KOPT-K1 (cell line): ENCODE measurements around the gene NKD1.

Source experiments
- H3K27ac ChIP-seq: fragments of 200-600 bp; sonication (generic); 2 replicates; pipeline ENCODE4 v1.5.1; 2016; ENCODE audit warnings: antibody characterized with exemption, mild to moderate bottlenecking, low read depth, low read length; ENCODE audit not compliant: poor library complexity, severe bottlenecking
- H3K36me3 ChIP-seq: fragments of 200-600 bp; sonication (generic); 2 replicates; pipeline ENCODE4 v1.5.1; 2017; ENCODE audit warnings: antibody characterized with exemption, mild to moderate bottlenecking, low read length, moderate library complexity; ENCODE audit not compliant: insufficient read depth
- H3K9me3 ChIP-seq: fragments of 200-600 bp; sonication (generic); 2 replicates; pipeline ENCODE4 v1.5.1; 2017; ENCODE audit warnings: antibody characterized with exemption, low read length, mild to moderate bottlenecking; ENCODE audit not compliant: insufficient read depth, poor library complexity, severe bottlenecking

Gene NKD1

DNA sequence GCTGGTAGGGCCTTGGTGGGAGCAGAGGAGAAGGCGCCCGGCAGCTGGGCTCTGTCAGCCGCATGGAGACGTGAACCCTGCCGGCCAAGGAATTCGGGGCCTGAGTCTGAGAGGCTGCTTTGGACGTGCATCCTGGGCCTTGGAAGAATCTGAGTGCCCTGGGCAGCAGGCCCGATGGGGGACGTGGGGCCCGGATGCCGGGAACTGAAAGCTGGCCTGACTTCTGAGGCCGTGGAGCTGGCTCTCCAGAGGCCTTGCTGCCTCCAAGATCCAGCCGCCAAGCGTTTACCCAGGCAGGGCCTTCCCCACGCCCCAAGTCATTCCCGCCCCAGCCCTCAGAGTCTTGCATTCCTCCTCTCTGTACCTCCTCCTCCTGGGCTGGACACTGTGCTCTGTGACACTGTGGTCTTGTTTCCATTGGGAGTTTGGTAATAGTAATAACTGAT, 37.2 kb downstream of the NKD1 start:
- H3K27ac ChIP-seq, result no peak overlapping the region
- no peaks in the 10 kb centered on the region for H3K36me3 ChIP-seq
- no peaks in the 10 kb centered on the region for H3K9me3 ChIP-seq

DNA sequence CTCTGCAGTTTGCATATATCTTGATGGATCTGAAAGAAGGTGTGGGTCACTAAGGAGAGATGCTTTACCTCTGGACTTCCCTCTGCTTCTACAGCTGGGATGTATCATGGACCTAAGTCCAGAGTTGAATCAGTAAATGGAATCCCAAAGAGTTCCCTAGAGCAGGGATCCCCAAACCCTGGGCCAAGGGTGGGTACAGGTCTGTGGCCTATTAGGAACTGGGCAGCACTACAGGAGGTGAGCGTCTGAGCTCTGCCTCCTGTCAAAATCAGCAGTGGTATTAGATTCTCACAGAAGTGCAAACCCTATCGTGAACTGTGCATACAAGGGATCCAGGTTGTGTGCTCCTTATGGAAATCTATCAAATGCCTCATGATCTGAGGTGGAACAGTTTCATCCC, 39.3 kb downstream of the NKD1 start:
- Histone ChIP-seq H3K36me3 (no peaks in the 10 kb centered on the region), H3K27ac (no peak overlapping the region), H3K9me3 (no peaks in the 10 kb centered on the region)

GRCh38 chr16:50588276-50588675, 40.1 kb downstream of the NKD1 start:
- H3K36me3 ChIP-seq, result no peaks in the 10 kb centered on the region
- H3K27ac ChIP-seq, result no peak overlapping the region
- H3K9me3 ChIP-seq, result no peaks in the 10 kb centered on the region

GRCh38 chr16:50591209-50591608, 43.0 kb downstream of the NKD1 start:
- Histone ChIP-seq H3K9me3 (no peaks in the 10 kb centered on the region), H3K36me3 (no peaks in the 10 kb centered on the region), H3K27ac (no peak overlapping the region)

DNA sequence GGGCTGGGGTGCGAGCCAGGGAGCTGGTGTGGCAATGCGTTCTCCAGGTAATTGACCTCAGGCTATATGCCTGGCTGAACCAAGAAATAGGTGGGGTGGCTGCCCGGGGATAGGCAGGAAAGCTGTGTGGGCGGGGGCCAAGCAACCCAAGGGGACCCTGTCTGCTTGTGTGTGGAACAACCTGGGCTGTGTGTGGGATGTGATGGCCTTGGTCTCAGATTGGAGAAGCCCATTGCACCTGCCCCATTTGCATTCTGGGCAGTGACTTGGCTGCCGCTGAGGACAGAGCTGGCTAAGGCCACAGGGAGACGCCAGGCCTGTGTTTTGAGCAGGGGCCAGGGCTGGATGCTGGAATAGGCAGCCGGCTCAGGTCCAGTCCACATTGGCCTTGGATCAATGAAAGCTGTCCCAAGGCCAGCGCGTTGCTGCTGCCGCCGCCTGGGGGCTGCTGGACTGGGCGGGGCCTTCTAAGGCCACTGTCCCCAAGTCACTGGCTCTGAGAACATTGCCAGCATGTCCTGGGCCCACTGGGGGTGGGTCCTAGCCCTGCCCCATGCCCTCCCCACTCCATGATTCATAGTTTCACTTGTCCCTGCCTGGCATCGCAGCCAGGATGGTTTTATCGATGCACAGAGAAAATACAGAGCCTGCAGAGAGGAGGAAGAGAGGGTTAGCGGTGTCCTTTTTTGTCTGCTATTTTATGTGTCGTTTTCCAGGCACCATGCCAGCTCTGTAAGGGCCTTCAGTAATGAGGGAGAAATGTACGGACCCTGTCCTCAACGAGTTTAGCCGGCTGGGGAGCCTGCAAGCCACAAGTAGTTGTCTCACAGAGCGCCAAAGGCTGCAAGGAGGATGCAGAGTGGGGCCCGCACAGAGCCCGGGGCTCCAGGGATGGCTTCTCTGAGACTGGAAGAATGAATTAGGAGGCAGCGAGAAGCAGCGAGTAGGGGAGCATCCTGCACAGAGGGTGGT, 43.9 kb downstream of the NKD1 start:
- Histone ChIP-seq H3K27ac (no peak overlapping the region), H3K9me3 (no peaks in the 10 kb centered on the region), H3K36me3 (no peaks in the 10 kb centered on the region)

DNA sequence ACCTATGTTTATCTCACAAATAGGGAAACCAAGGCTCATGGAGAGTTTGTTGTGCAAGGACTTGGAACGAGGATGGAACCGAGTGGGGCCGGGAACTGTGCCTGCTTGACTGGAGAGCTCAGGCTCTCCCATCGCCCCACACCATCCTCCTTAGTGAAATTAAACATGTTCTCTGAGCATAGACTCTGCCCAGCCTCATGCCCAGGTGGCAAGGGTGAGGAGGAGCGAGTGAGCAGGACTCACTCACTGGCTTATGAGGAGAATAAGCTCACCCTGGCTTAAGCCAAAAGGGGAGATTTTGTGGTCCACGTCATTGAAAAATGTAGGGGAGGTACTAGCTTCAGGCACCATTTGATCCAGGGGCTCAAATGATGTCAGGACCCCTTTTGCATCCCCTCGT, 44.8 kb downstream of the NKD1 start:
- Histone ChIP-seq H3K36me3 (no peaks in the 10 kb centered on the region), H3K9me3 (no peaks in the 10 kb centered on the region), H3K27ac (no peak overlapping the region)

DNA sequence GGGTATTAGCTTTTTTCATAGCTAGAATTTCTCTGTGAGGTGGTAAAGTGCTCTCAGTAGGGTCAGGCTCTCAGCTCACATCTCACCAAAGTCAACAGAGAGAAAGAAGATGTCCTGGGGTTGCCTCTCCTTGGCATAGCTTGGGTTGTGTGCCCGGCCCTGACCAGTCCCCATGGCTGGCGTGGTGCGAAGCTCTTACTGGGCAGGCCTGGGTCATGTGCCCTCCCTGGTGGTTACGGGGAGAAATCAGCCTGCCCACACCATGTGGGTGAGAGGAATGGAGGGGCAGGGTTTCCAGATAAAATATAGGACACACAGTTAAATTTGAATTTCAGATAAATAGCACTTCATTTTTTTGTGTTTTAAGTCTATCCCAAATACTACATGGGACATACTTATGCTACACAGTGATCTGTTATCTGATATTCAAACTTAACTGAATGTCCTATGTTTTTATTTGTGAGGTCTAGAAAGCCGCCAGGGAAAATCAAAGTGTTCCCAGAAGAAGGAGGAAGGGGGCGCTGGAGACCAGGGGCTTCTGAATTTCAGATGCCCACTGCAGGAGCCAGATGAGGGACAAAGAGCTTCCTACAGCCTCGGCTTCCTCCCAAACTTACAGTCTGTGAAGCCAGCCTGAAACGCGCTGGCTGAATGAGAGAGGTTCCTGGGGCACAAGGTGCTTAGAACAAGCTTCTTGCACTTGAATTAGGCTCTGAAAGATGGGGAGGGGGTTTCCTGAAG, 45.4 kb downstream of the NKD1 start:
- H3K36me3 ChIP-seq, result no peaks in the 10 kb centered on the region
- no peaks in the 10 kb centered on the region for H3K9me3 ChIP-seq
- no peak overlapping the region for H3K27ac ChIP-seq

DNA sequence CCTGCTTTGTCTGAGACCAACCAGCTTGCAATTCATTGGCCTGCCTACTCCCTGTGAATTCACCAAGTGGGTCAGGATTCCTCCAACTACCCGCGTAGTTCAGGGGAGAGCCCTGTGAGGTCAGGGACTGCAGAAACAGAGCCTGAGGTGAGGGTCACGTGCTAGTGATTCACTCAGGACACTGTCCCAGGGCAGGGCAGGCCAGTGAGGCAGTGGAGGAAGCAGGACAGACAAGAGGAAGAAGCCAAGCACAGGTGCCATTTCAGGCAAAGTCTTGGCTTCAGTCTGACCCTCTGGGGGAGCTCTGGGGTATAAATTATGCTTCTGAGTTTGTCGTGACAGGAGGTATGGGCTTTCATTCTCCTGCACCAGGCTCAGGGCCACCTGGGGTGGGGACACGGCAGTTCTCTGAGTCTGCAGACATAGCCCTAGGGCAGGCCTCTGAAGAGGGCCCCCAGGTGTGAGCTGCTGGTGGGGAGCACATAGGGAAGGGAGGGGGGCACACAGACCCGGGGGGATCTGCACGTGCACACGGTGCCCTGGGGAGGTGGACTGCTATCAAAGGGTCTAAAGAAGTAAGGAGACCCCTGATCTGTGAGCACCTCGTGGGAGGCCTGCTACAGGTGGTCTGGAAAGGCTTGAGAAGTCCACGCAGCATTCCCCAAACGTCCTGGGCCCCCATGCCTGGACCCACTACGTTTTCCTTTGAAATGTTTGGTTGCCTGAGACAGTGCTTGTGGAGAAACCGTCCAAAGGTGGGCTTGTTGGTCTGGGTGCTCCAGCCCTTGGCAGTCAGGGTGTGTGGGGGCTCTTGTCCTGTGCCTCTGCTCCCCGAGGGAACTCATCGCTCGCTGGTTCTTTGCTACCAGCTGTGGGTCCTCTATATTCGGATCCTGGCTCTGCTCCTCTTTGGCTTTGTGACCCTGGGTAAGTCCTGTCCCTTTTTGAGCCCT, 46.4 kb downstream of the NKD1 start:
- no peaks in the 10 kb centered on the region for H3K9me3 ChIP-seq
- H3K36me3 ChIP-seq, result no peaks in the 10 kb centered on the region
- H3K27ac ChIP-seq, result no peak overlapping the region

- Histone ChIP-seq H3K9me3 (no peaks in the 10 kb centered on the region), H3K36me3 (no peaks in the 10 kb centered on the region), H3K27ac (no peak overlapping the region)
Measured at GRCh38 chr16:50595859-50596258, 47.7 kb downstream of the NKD1 start.

DNA sequence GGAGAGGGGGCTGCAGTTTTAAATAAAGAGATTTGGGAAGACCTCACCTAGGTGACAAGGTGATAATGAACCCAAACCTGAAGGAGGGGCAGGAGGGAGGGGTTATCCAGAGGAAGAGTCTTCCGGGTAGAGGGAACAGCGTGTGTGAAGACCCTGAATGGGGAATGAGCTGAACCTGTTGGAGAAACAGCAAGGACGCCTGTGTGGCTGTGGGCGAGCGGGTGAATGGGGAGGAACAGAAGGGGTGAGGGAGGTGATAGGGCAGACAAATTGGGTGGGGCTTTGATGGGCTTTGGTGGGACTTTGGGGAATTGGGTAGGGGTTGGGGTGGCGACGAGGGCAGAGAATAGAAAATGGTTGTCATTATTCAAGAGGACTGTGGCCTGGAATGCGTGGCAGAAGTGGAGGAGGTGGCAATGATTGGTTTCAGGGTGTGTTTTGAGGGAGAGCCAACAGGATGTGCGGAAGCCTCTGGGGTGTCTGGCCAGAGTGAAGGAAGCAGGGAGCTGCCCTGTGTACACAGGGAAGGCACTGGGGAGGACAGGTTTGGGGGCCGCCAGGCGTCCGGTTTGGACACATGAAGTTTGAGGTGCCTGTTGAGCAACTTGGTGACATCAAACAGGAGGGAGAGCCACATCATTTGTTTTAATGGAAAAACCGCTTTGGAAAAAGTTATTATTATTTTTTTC, 48.7 kb downstream of the NKD1 start:
- no peaks in the 10 kb centered on the region for H3K36me3 ChIP-seq
- H3K9me3 ChIP-seq, result no peaks in the 10 kb centered on the region
- no peak overlapping the region for H3K27ac ChIP-seq

- H3K27ac ChIP-seq, result no peak overlapping the region
- H3K9me3 ChIP-seq, result no peaks in the 10 kb centered on the region
- H3K36me3 ChIP-seq, result no peaks in the 10 kb centered on the region
Measured at GRCh38 chr16:50597563-50598255, 49.5 kb downstream of the NKD1 start.

DNA sequence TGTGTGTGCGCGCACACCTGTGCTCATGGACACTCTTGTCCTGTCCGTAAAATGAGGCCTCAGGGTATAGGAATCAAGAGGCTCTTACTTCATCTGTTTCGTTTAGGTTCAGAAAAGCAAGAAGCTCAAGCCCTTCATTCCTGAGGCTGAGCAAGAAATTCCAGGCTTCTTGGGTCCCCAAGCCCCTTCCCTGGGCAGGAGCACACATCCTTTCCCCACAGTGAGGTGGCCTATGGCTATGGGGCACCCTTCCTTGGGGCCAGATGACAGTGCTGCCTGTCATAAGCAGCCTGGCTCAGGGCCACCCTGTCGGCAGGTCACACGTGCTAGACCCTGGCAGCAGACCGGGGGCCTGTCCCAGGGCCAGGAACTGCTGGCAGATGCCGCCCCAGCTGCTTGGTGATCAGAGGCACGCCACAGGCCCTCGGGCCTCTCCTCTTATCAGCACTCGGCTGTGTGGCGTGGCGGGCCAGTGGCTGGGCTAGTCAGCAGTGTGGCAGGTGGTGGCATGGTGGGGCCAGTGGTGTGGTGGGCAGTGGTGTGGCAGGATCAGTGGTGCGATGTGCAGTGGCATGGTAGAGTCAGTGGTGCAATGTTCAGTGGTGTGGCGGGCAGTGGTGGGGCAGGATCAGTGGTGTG, 50.2 kb downstream of the NKD1 start:
- Histone ChIP-seq H3K9me3 (no peaks in the 10 kb centered on the region), H3K36me3 (no peaks in the 10 kb centered on the region), H3K27ac (no peak overlapping the region)

GRCh38 chr16:50598936-50599361, 50.8 kb downstream of the NKD1 start:
- Histone ChIP-seq H3K27ac (no peak overlapping the region), H3K36me3 (no peaks in the 10 kb centered on the region), H3K9me3 (no peaks in the 10 kb centered on the region)
